Trophoblast cell (in vitro differentiated cells and primary cell): ENCODE data around the gene SLC37A1.

Experiments
- DNase-seq, 2 donors: peaks; one replicate each; pipeline ENCODE4 v3.0.0-alpha.2; 2016
- H2AFZ ChIP-seq: 2 replicates; pipeline ENCODE4 v1.6.1; 2013; ENCODE audit warnings: low read length, moderate library complexity, mild to moderate bottlenecking; ENCODE audit not compliant: insufficient read depth, poor library complexity
- H2AK5ac ChIP-seq: 2 replicates; pipeline ENCODE4 v1.6.1; 2013; ENCODE audit warnings: mild to moderate bottlenecking, low read length
- H2BK120ac ChIP-seq: 2 replicates; pipeline ENCODE4 v1.6.1; 2013; ENCODE audit warnings: low read length, mild to moderate bottlenecking, moderate library complexity; ENCODE audit not compliant: insufficient read depth, poor library complexity
- H2BK12ac ChIP-seq: 2 replicates; pipeline ENCODE4 v1.6.1; 2013; ENCODE audit warnings: mild to moderate bottlenecking, low read length, moderate library complexity
- H2BK5ac ChIP-seq: 2 replicates; pipeline ENCODE4 v1.6.1; 2013; ENCODE audit warnings: low read length, low read depth, moderate library complexity, mild to moderate bottlenecking; ENCODE audit not compliant: poor library complexity
- H3K14ac ChIP-seq: 2 replicates; pipeline ENCODE4 v1.6.1; 2013; ENCODE audit warnings: mild to moderate bottlenecking, low read length
- H3K18ac ChIP-seq: 2 replicates; pipeline ENCODE4 v1.6.1; 2013; ENCODE audit warnings: mild to moderate bottlenecking, low read length
- H3K23ac ChIP-seq: 2 replicates; pipeline ENCODE4 v1.6.1; 2013; ENCODE audit warnings: low read length
- H3K27ac ChIP-seq: 2 replicates; pipeline ENCODE4 v1.5.1; 2013; ENCODE audit warnings: low read depth, mild to moderate bottlenecking, inconsistent platforms, low read length, moderate library complexity
- H3K27me3 ChIP-seq: 2 replicates; pipeline ENCODE4 v1.6.1; 2013; ENCODE audit warnings: inconsistent platforms, mild to moderate bottlenecking, low read length, moderate library complexity; ENCODE audit not compliant: insufficient read depth
- H3K36me3 ChIP-seq, 2 experiments: 1 replicate in 1 of 2; 2 replicates in 1 of 2; pipeline ENCODE4 v1.6.1; 2013; ENCODE audit warnings: low read length in 2 of 2, mild to moderate bottlenecking in 2 of 2, moderate library complexity in 1 of 2; ENCODE audit not compliant: insufficient read depth in 2 of 2, control insufficient read depth in 1 of 2
- H3K4ac ChIP-seq: 2 replicates; pipeline ENCODE4 v1.6.1; 2013; ENCODE audit warnings: low read depth, mild to moderate bottlenecking, low read length, moderate library complexity
- H3K4me1 ChIP-seq, 2 experiments: 1 replicate in 1 of 2; 2 replicates in 1 of 2; pipeline ENCODE4 v1.6.1; 2013; ENCODE audit warnings: low read length in 2 of 2, mild to moderate bottlenecking in 2 of 2, moderate library complexity in 1 of 2; ENCODE audit not compliant: insufficient read depth in 2 of 2, control insufficient read depth in 1 of 2
- H3K4me2 ChIP-seq: 2 replicates; pipeline ENCODE4 v1.6.1; 2013; ENCODE audit warnings: inconsistent platforms, mild to moderate bottlenecking, low read length, moderate library complexity
- H3K4me3 ChIP-seq: 2 replicates; pipeline ENCODE4 v1.5.1; 2013; ENCODE audit warnings: mild to moderate bottlenecking, low read depth, low read length, inconsistent platforms
- H3K79me1 ChIP-seq: one replicate; pipeline ENCODE4 v1.6.1; 2013; ENCODE audit warnings: low read length
- H3K79me2 ChIP-seq: 2 replicates; pipeline ENCODE4 v1.6.1; 2013; ENCODE audit warnings: low read length, mild to moderate bottlenecking; ENCODE audit not compliant: control insufficient read depth, insufficient read depth, poor library complexity
- H3K9ac ChIP-seq: 2 replicates; pipeline ENCODE4 v1.6.1; 2013; ENCODE audit warnings: mild to moderate bottlenecking, low read length
- H3K9me3 ChIP-seq: 2 replicates; pipeline ENCODE4 v1.6.1; 2013; ENCODE audit warnings: low read depth, mild to moderate bottlenecking, control low read depth, inconsistent platforms, low read length; ENCODE audit not compliant: insufficient read depth
- H4K12ac ChIP-seq: 2 replicates; pipeline ENCODE4 v1.6.1; 2013; ENCODE audit warnings: low read depth, mild to moderate bottlenecking, low read length, moderate library complexity
- H4K8ac ChIP-seq: 2 replicates; pipeline ENCODE4 v1.6.1; 2013; ENCODE audit warnings: low read depth, mild to moderate bottlenecking, low read length, moderate library complexity
- H4K91ac ChIP-seq: one replicate; pipeline ENCODE4 v1.6.1; 2013; ENCODE audit warnings: low read depth, mild to moderate bottlenecking, low read length, moderate library complexity
- WGBS: extraction: QIAGEN DNeasy Blood & Tissue Kit; methylation state at CpG from one replicate; pipeline ENCODE4 v1.1.7; 2013; ENCODE audit warnings: missing lambda C conversion rate; ENCODE audit not compliant: insufficient read length, insufficient coverage; ENCODE audit errors: extremely low coverage; 5-methylcytosine and 5-hydroxymethylcytosine counted together

Gene SLC37A1

DNA sequence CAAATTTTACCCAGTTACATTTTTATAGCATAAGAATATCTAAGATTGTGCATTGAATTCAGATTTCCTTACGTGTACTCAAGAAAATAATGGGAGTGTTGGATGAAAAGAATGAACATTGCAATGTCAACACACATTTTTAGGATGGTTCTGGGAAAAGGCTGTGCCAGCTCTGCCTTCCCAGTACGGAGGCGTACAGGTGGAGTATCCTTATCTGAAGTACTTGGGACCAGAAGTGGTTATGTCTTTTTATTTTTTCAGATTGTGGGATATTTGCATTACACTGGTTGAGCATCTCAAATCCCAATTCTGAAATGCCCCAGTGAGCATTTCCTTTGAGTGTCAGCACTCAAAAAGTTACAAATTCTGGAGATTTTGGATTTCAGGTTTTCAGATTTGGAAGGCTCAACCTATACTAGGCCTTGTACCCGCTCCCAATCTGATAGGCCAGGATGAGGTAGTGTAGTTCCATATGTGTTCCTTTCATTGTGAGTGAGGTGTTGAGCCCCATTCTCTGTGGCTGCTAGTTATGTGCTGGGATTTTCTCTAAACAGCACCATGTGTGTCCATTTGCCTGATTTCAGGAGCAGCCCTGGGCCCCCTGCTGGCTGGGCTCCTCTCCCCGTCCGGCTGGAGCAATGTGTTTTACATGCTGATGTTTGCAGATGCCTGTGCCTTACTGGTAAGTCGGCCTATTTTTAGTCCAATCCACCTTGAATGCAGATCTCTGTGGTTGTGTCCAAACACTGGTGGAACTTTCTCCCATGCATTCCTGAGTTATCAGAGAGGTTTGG lies 60.8 kb downstream of the SLC37A1 start:
- WGBS = no CpG with 5 or more reads among the region's 7 CpGs
- no peaks in the 10 kb centered on the region for H3K79me2 ChIP-seq
- no peak overlapping the region for H3K27ac ChIP-seq
- H4K91ac ChIP-seq = no peak overlapping the region
- no peak overlapping the region for H3K14ac ChIP-seq
- no peaks in the 10 kb centered on the region for H3K79me1 ChIP-seq
- peaks cover 2% of the 10 kb centered on the region for H3K9me3 ChIP-seq
- H3K4me2 ChIP-seq = no peak overlapping the region
- H3K36me3 ChIP-seq = peaks cover 30 to 32% of the 10 kb centered on the region in 2 experiments
- H2AK5ac ChIP-seq = no peak overlapping the region
- H3K18ac ChIP-seq = no peak overlapping the region
- H2BK12ac ChIP-seq = no peak overlapping the region
- no peak overlapping the region for H3K9ac ChIP-seq
- no peak overlapping the region for H2AFZ ChIP-seq
- no peak overlapping the region for H3K4ac ChIP-seq
- no peak overlapping the region for H4K8ac ChIP-seq
- H2BK5ac ChIP-seq = no peak overlapping the region
- H4K12ac ChIP-seq = no peak overlapping the region
- H3K27me3 ChIP-seq = no peaks in the 10 kb centered on the region
- H2BK120ac ChIP-seq = no peak overlapping the region
- no peaks in the 10 kb centered on the region for H3K4me1 ChIP-seq
- no peak overlapping the region for H3K23ac ChIP-seq
- H3K4me3 ChIP-seq = no peak overlapping the region
- DNase-seq = peak; percentile 10 to 17

DNA sequence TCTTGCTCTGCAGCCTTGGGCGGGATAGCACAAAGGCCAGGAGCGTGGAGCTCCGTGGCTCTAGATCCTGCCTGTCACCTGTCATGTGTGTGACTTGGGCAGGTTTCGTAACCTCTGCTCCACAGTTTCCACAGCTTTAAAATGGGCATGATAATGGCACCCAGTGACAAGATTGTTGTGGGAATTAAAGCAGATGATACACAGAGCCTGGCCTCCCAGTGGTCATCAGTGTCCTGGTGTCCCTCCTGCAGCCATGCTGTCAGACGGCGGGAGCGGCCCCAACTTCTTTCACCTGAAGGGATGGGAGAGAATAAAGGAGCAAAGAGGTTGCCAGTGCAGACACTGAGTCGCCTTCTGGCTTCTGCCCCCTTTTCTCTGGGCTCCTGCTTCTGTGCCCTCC lies 61.5 kb downstream of the SLC37A1 start:
- Histone ChIP-seq H3K9ac (no peak overlapping the region), H3K36me3 (peaks cover 26 to 29% of the 10 kb centered on the region in 2 experiments), H3K18ac (no peak overlapping the region), H4K8ac (no peak overlapping the region), H3K23ac (no peak overlapping the region), H3K4ac (no peak overlapping the region), H4K91ac (no peak overlapping the region), H2AFZ (no peak overlapping the region), H4K12ac (no peak overlapping the region), H3K4me2 (no peak overlapping the region), H2BK5ac (no peak overlapping the region), H3K9me3 (peaks cover 2% of the 10 kb centered on the region), H3K79me2 (no peaks in the 10 kb centered on the region), H3K27me3 (no peaks in the 10 kb centered on the region), H3K4me1 (no peaks in the 10 kb centered on the region), H3K27ac (no peak overlapping the region), H3K79me1 (no peaks in the 10 kb centered on the region), H3K4me3 (no peak overlapping the region), H2AK5ac (no peak overlapping the region), H2BK120ac (no peak overlapping the region), H2BK12ac (no peak overlapping the region), H3K14ac (no peak overlapping the region)
- no peak for DNase-seq
- no CpG with 5 or more reads among the region's 8 CpGs for WGBS

DNA sequence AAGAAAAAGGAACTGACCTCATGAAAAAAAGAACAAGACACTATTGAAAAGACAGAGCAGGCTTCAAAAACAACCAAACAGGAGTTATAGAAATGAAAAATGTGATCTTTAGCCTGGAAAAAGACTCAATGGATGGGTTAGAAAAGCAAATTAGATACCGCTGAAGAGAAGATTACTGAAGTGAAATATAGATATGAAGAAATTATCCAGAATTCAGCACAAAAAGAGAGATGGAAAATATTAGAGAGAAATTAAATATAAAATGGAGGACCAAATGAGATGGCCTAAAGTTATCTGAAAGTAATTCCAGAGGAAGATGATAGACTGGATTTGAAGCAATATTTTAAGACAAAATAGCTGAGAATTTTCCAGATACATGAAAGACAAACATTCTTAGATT lies 63.0 kb downstream of the SLC37A1 start:
- Histone ChIP-seq H2BK12ac (no peak overlapping the region), H3K4me2 (no peak overlapping the region), H3K27ac (no peak overlapping the region), H4K12ac (no peak overlapping the region), H3K9me3 (peaks cover 2% of the 10 kb centered on the region), H3K9ac (no peak overlapping the region), H3K79me2 (no peaks in the 10 kb centered on the region), H4K91ac (no peak overlapping the region), H3K4me3 (no peak overlapping the region), H4K8ac (no peak overlapping the region), H2BK120ac (no peak overlapping the region), H3K27me3 (no peaks in the 10 kb centered on the region), H2BK5ac (no peak overlapping the region), H3K18ac (no peak overlapping the region), H3K23ac (no peak overlapping the region), H3K4ac (no peak overlapping the region), H3K4me1 (no peaks in the 10 kb centered on the region), H3K14ac (no peak overlapping the region), H3K36me3 (peaks cover 19 to 22% of the 10 kb centered on the region in 2 experiments), H2AFZ (no peak overlapping the region), H3K79me1 (no peaks in the 10 kb centered on the region), H2AK5ac (no peak overlapping the region)
- no CpG with 5 or more reads among the region's 1 CpG for WGBS
- DNase-seq = no peak

DNA sequence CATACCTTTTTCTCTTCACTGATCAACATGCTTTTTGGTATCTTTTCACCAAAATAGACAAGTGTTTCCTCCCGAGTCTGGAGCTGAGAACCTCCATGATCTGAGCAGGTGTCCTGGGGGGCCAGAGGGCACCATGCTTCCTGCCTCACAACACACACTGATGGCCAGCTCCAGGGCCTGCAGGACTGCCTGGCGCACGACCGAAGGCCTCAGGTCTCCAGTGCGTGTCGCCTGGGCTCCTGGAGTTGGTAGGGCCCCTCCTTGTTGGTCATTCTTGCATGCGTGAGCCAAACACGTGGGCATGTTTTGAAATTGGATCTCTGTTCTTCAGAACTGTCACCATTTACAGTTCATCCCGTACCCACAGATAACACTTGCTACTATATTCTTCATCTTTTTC lies 64.4 kb downstream of the SLC37A1 start:
- H4K12ac ChIP-seq = no peak overlapping the region
- H4K8ac ChIP-seq = no peak overlapping the region
- no peaks in the 10 kb centered on the region for H3K4me1 ChIP-seq
- H3K27me3 ChIP-seq = no peaks in the 10 kb centered on the region
- H3K27ac ChIP-seq = no peak overlapping the region
- H3K4ac ChIP-seq = no peak overlapping the region
- peaks cover 3% of the 10 kb centered on the region for H3K9me3 ChIP-seq
- H3K9ac ChIP-seq = no peak overlapping the region
- H3K4me2 ChIP-seq = no peak overlapping the region
- no peak overlapping the region for H2AFZ ChIP-seq
- H3K79me2 ChIP-seq = no peaks in the 10 kb centered on the region
- no peak overlapping the region for H4K91ac ChIP-seq
- no peak overlapping the region for H3K14ac ChIP-seq
- H2BK12ac ChIP-seq = no peak overlapping the region
- DNase-seq = no peak
- H3K36me3 ChIP-seq = peaks cover 13 to 14% of the 10 kb centered on the region in 2 experiments
- H2BK5ac ChIP-seq = no peak overlapping the region
- WGBS = no CpG with 5 or more reads among the region's 9 CpGs
- H3K4me3 ChIP-seq = no peak overlapping the region
- H2BK120ac ChIP-seq = no peak overlapping the region
- no peak overlapping the region for H2AK5ac ChIP-seq
- H3K79me1 ChIP-seq = no peaks in the 10 kb centered on the region
- no peak overlapping the region for H3K18ac ChIP-seq
- no peak overlapping the region for H3K23ac ChIP-seq
